Panc1 (cell line): ENCODE measurements around the gene NECTIN4. TPM values are rescaled to one million over a fixed set of nuclear protein-coding genes. Genes with fewer than 3 reads are reported as not detected.
"Not testable (repeated sequence)": the region's sequence is repeated elsewhere in the genome, so short reads cannot be mapped to it uniquely, and the experiment has no call there.

Experiments
- ATAC-seq: fragments of 200-7000 bp; cut with Tn5 transposase; 2 replicates; pipeline ENCODE4 v1.9.1; 2020; ENCODE audit warnings: mild to moderate bottlenecking, moderate library complexity
- BruUV-seq: library from RNA; stranded (reverse); fragments of 400-500 nt; replicated peaks from 2 replicates; lab custom pipeline; 2021; lab: Mats Ljungman, UMichigan
- CTCF ChIA-PET: fragments of 300-600 bp; sonication (Branson Sonifier 250); formaldehyde crosslinking; loops from one replicate; lab custom pipeline; 2022; ENCODE audit warnings: antibody characterized with exemption; lab: Charles Lee
- POLR2A ChIA-PET: fragments of 300-600 bp; sonication (Branson Sonifier 250); formaldehyde crosslinking; loops from one replicate; lab custom pipeline; 2022; ENCODE audit warnings: antibody characterized with exemption; lab: Charles Lee
- DNase-seq: peaks from one replicate; pipeline ENCODE4 v3.0.0-alpha.2; 2010; ENCODE audit warnings: low read depth, low spot score
- H3K27ac ChIP-seq: 2 replicates; pipeline ENCODE4 v1.5.1; 2011; ENCODE audit warnings: mild to moderate bottlenecking, low read length, inconsistent platforms
- H3K27me3 ChIP-seq: fragments of 200-500 bp; sonication (Bioruptor generic); 2 replicates; pipeline ENCODE4 v1.6.0; 2014; ENCODE audit warnings: low read length, inconsistent platforms; ENCODE audit not compliant: control insufficient read depth, insufficient read depth
- H3K36me3 ChIP-seq: fragments of 200-500 bp; sonication (Bioruptor generic); 2 replicates; pipeline ENCODE4 v1.5.1; 2014; ENCODE audit warnings: inconsistent platforms, mild to moderate bottlenecking, low read length, moderate library complexity; ENCODE audit not compliant: control insufficient read depth, insufficient read depth
- H3K4me1 ChIP-seq: 2 replicates; pipeline ENCODE4 v1.5.1; 2011; ENCODE audit warnings: inconsistent platforms, mild to moderate bottlenecking, low read length, moderate library complexity; ENCODE audit not compliant: control insufficient read depth, insufficient read depth
- H3K4me3 ChIP-seq, 2 experiments: 2 replicates each; pipeline ENCODE4 v1.5.1; 2011 to 2012; ENCODE audit warnings: low read depth in 2 of 2, low read length in 2 of 2, mild to moderate bottlenecking in 2 of 2, inconsistent platforms in 1 of 2, moderate library complexity in 1 of 2
- H3K9me3 ChIP-seq: fragments of 200-500 bp; sonication (Bioruptor generic); 2 replicates; pipeline ENCODE4 v1.5.1; 2014; ENCODE audit warnings: low read depth, mild to moderate bottlenecking, inconsistent platforms, low read length, moderate library complexity; ENCODE audit not compliant: control insufficient read depth, insufficient read depth
- CTCF ChIP-seq: fragments of 450-650 bp; IDR thresholded peaks from 2 replicates; pipeline ENCODE4 v1.5.1; 2017; ENCODE audit warnings: mild to moderate bottlenecking
- POLR2AphosphoS5 ChIP-seq: IDR thresholded peaks from 2 replicates; pipeline ENCODE4 v1.6.1; 2012; ENCODE audit warnings: mild to moderate bottlenecking, low read depth, low read length, moderate library complexity
- SIN3A ChIP-seq: IDR thresholded peaks from 2 replicates; pipeline ENCODE4 v1.6.1; 2012; ENCODE audit warnings: low read depth, mild to moderate bottlenecking, low read length, moderate library complexity, borderline replicate concordance; ENCODE audit not compliant: insufficient read depth
- TCF7L2 ChIP-seq: IDR thresholded peaks from 2 replicates; pipeline ENCODE4 v1.6.1; 2011; ENCODE audit warnings: mild to moderate bottlenecking, low read depth, low read length, inconsistent platforms
- in situ Hi-C: cut with HindIII; loops from 2 replicates; pipeline ENCODE4 v1.10.0; 2016; ENCODE audit warnings: low sequenced_read_pairs, low pct_unique_long_range_greater_than_20kb
- intact Hi-C: fragments of 100-400 bp; cut with micrococcal nuclease; formaldehyde crosslinking; loops from one replicate; pipeline ENCODE4 v1.10.0; 2022; ENCODE audit not compliant: unreplicated experiment
- total RNA-seq: library from RNA; stranded (reverse); gene quantifications from one replicate; pipeline ENCODE4 v1.2.1, GENCODE V29; 2021; ENCODE audit not compliant: unreplicated experiment
- TF ChIP-seq, protein P1 (sequence below), 2 experiments: IDR thresholded peaks; 2 replicates each; pipeline ENCODE4 v1.6.1; 2011 to 2012; ENCODE audit warnings: low read depth in 2 of 2, control low read depth in 1 of 2, low read length in 1 of 2, mild to moderate bottlenecking in 1 of 2, moderate library complexity in 1 of 2; ENCODE audit not compliant: insufficient read depth in 1 of 2

The NECTIN4 gene
- total RNA-seq, 1 experiment from 2014 or later: not detected

GRCh38 chr1:161119092-161119903 lies 29.9 kb upstream of the NECTIN4 start:
- ATAC-seq: peak; percentile 72
- H3K4me3 ChIP-seq: peak overlapping the region; percentile 100
- intact Hi-C loops (no loop called here), in situ Hi-C loops (no loop called here)
- TF ChIP-seq POLR2AphosphoS5 (no peak; the same call in 1 of the 2 replicates), CTCF (peak; percentile 72)
- ChIA-PET CTCF (interaction anchor here (0.6 kb wide), 1 partner anchor 17 kb away, joined by 3 read pairs; no protein-coding TSS in a partner anchor), POLR2A (no interaction called here)
- BruUV-seq: no TSS peak
- H3K27me3 ChIP-seq: no peaks in the 10 kb centered on the region
- no peaks in the 10 kb centered on the region for H3K9me3 ChIP-seq
- H3K36me3 ChIP-seq: peaks cover 19% of the 10 kb centered on the region
- H3K4me1 ChIP-seq: peaks cover 36% of the 10 kb centered on the region
- peak overlapping the region; percentile 98 for H3K27ac ChIP-seq
- DNase-seq: no peak

DNA sequence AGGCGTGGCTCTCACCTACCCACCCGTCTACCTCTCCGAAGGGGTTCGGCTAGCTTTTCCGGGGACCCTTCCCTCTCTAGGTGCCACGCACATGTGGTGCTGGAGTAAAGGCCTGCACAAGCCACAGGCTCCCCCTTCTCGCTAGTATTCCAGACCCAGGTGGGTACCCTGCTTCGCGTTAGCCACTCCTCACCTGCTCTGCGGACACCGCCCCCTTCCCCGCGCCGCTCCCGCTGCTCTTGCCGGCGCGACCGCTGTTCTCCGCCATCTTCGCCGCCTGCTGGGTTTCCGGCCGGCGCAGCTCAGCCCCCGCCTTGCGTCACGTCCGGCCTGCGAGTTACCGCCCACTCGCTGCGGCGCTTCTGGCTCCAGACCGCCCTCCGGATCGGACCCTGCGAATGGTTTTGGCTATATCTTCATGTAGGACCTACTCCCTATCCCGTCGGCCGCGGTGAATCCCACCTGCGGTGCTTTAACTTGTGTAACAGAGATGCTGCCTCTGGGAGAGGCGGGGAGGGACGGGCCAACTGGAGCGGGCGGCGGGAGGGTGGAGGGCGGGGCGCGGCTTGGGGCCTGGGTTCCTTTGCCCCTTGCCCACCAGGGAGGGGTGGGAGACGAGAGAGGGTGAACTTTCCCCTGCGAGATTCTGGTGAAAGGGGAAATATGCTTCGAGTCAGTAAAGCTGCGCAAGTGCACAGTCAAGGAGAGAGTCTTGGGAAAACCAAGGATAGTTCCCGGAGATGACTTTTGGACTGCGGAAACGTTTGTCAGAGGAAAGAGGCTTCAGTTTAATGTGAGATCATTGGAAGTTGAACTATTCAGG lies 28.6 kb upstream of the NECTIN4 start, which contains the start of the genes NIT1 and PFDN2:
NIT1 (plus strand) TSS at position 347 of the 823 bp plus-strand sequence; CDS start at position 419, 72 bp downstream.
PFDN2 (minus strand) TSS at position 279 of the 823 bp plus-strand sequence; CDS start at position 268, 11 bp downstream.
- ChIA-PET POLR2A (interaction anchor here (0.7 to 1.5 kb wide), 4 partner anchors 15 to 36 kb away, joined by 4 to 11 read pairs (median 8); partner anchors contain the start of genes DEDD and UFC1), CTCF (no interaction called here)
- Histone ChIP-seq H3K9me3 (no peaks in the 10 kb centered on the region), H3K27me3 (no peaks in the 10 kb centered on the region), H3K4me1 (peaks cover 36% of the 10 kb centered on the region), H3K4me3 (peak within 1 kb of the TSS; percentile 100), H3K36me3 (peaks cover 19% of the 10 kb centered on the region), H3K27ac (peak within 1 kb of the TSS; percentile 98)
- DNase-seq: no peak
- no peak for TF ChIP-seq CTCF
- TF ChIP-seq TCF7L2: no peak
- TF ChIP-seq SIN3A: peak; percentile 81; the same call in 1 of the 2 replicates
- TF ChIP-seq, protein P1, sequence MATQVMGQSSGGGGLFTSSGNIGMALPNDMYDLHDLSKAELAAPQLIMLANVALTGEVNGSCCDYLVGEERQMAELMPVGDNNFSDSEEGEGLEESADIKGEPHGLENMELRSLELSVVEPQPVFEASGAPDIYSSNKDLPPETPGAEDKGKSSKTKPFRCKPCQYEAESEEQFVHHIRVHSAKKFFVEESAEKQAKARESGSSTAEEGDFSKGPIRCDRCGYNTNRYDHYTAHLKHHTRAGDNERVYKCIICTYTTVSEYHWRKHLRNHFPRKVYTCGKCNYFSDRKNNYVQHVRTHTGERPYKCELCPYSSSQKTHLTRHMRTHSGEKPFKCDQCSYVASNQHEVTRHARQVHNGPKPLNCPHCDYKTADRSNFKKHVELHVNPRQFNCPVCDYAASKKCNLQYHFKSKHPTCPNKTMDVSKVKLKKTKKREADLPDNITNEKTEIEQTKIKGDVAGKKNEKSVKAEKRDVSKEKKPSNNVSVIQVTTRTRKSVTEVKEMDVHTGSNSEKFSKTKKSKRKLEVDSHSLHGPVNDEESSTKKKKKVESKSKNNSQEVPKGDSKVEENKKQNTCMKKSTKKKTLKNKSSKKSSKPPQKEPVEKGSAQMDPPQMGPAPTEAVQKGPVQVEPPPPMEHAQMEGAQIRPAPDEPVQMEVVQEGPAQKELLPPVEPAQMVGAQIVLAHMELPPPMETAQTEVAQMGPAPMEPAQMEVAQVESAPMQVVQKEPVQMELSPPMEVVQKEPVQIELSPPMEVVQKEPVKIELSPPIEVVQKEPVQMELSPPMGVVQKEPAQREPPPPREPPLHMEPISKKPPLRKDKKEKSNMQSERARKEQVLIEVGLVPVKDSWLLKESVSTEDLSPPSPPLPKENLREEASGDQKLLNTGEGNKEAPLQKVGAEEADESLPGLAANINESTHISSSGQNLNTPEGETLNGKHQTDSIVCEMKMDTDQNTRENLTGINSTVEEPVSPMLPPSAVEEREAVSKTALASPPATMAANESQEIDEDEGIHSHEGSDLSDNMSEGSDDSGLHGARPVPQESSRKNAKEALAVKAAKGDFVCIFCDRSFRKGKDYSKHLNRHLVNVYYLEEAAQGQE (IDR thresholded peaks at IDR 0.05; ENCODE audit: insufficient read depth in 1 of 2, low read depth in 2 of 2, low read length in 1 of 2): peak in 1 of 2 experiments; percentile 45; a peak in 1 of 4 replicates
- peak; percentile 82 for TF ChIP-seq POLR2AphosphoS5
- intact Hi-C loops: no loop called here
- peak; percentile 92 for ATAC-seq
- in situ Hi-C loops: no loop called here
- BruUV-seq: no TSS peak

- Histone ChIP-seq H3K4me3 (peak overlapping the region in 1 of 2 experiments; percentile 100; a peak in 2 of 4 replicates), H3K4me1 (peaks cover 36% of the 10 kb centered on the region), H3K27ac (peak overlapping the region; percentile 45; the same call in 1 of the 2 replicates)
- ATAC-seq, DNase-seq, BruUV-seq, H3K27me3 ChIP-seq, intact Hi-C loops, H3K36me3 ChIP-seq, in situ Hi-C loops, H3K9me3 ChIP-seq, POLR2A ChIA-PET, CTCF ChIA-PET: not testable (repeated sequence)
Observed at GRCh38 chr1:161115961-161116360, 26.6 kb upstream of the NECTIN4 start.
